PC-9 (cell line): ENCODE results near the gene IDI1. TPM values are rescaled to one million over a fixed set of nuclear protein-coding genes. Genes with fewer than 3 reads are reported as not detected.

Experiments
- BruUV-seq: library from RNA; stranded (reverse); fragments of 400-500 nt; replicated peaks from 2 replicates; lab custom pipeline; 2021; lab: Mats Ljungman, UMichigan
- CTCF ChIA-PET: fragments of 300-600 bp; sonication (Branson Sonifier 250); formaldehyde crosslinking; loops from one replicate; lab custom pipeline; 2022; ENCODE audit warnings: antibody characterized with exemption; lab: Charles Lee
- POLR2A ChIA-PET: fragments of 300-600 bp; sonication (Branson Sonifier 250); formaldehyde crosslinking; loops from one replicate; lab custom pipeline; 2022; ENCODE audit warnings: antibody characterized with exemption; ENCODE audit not compliant: unreplicated experiment; lab: Charles Lee
- DNase-seq, 2 experiments: peaks; one replicate each; pipeline versions ENCODE4 v3.0.0 to v3.0.0-alpha.2; 2015 to 2022; ENCODE audit warnings: mixed read lengths in 1 of 2
- H2AFZ ChIP-seq: fragments of 200-600 bp; sonication (generic); 2 replicates; pipeline ENCODE4 v1.8.1; 2017; ENCODE audit warnings: antibody characterized with exemption
- H3F3A ChIP-seq: fragments of 200-600 bp; sonication (generic); 2 replicates; pipeline ENCODE4 v1.8.1; 2017; ENCODE audit warnings: antibody characterized with exemption, mild to moderate bottlenecking, low read depth; ENCODE audit not compliant: insufficient read depth
- H3K27ac ChIP-seq: fragments of 200-600 bp; sonication (generic); 2 replicates; pipeline ENCODE4 v1.6.1; 2016; ENCODE audit warnings: mixed run types
- H3K27me3 ChIP-seq: fragments of 200-600 bp; sonication (generic); 2 replicates; pipeline ENCODE4 v1.6.1; 2016; ENCODE audit warnings: low read depth, mixed run types; ENCODE audit not compliant: insufficient read depth
- H3K36me3 ChIP-seq: fragments of 200-600 bp; sonication (generic); 2 replicates; pipeline ENCODE4 v1.6.1; 2016; ENCODE audit warnings: low read depth, mixed run types
- H3K4me1 ChIP-seq: fragments of 200-600 bp; sonication (generic); replicated peaks from 2 replicates; pipeline ENCODE4 v1.6.1; 2016; ENCODE audit warnings: mixed run types; ENCODE audit not compliant: insufficient read depth
- H3K4me2 ChIP-seq: fragments of 200-600 bp; sonication (generic); 2 replicates; pipeline ENCODE4 v1.6.1; 2017; ENCODE audit warnings: mixed run types
- H3K4me3 ChIP-seq: fragments of 200-600 bp; sonication (generic); 2 replicates; pipeline ENCODE4 v1.6.1; 2016; ENCODE audit warnings: mixed run types
- H3K79me2 ChIP-seq: fragments of 200-600 bp; sonication (generic); 2 replicates; pipeline ENCODE4 v1.6.1; 2017; ENCODE audit warnings: low read depth, mixed run types
- H3K9me2 ChIP-seq: fragments of 200-600 bp; sonication (generic); 2 replicates; pipeline ENCODE4 v1.8.1; 2017; ENCODE audit warnings: mild to moderate bottlenecking; ENCODE audit not compliant: insufficient read depth
- H3K9me3 ChIP-seq: fragments of 200-600 bp; sonication (generic); 2 replicates; pipeline ENCODE4 v1.8.1; 2016; ENCODE audit warnings: low read depth; ENCODE audit not compliant: insufficient read depth
- H4K20me1 ChIP-seq: fragments of 200-600 bp; sonication (generic); 2 replicates; pipeline ENCODE4 v1.8.1; 2017; ENCODE audit not compliant: insufficient read depth
- CTCF ChIP-seq: fragments of 200-600 bp; sonication (generic); conservative IDR thresholded peaks from 2 replicates; pipeline ENCODE4 v1.6.1; 2017; ENCODE audit warnings: mixed run types, antibody characterized with exemption, mild to moderate bottlenecking, moderate library complexity
- EZH2 ChIP-seq: fragments of 200-600 bp; sonication (generic); IDR thresholded peaks from 2 replicates; pipeline ENCODE4 v1.8.0; 2017; ENCODE audit warnings: antibody characterized with exemption, low read depth
- intact Hi-C: fragments of 100-400 bp; cut with micrococcal nuclease; formaldehyde crosslinking; loops from one replicate; pipeline ENCODE4 v1.10.0; 2022; ENCODE audit not compliant: unreplicated experiment
- total RNA-seq: library from RNA; stranded (reverse); gene quantifications from 2 replicates; pipeline ENCODE4 v1.2.3, GENCODE V29; 2021

The IDI1 gene
- total RNA-seq, 1 experiment from 2014 or later, result 57.7 TPM

- Histone ChIP-seq H3K36me3 (no peaks in the 10 kb centered on the region), H2AFZ (no peak overlapping the region), H3K4me3 (no peak overlapping the region), H3K27ac (no peak overlapping the region), H3K9me3 (no peaks in the 10 kb centered on the region), H3K4me1 (no peaks in the 10 kb centered on the region), H3F3A (no peaks in the 10 kb centered on the region), H3K79me2 (no peaks in the 10 kb centered on the region), H3K4me2 (no peak overlapping the region), H3K27me3 (no peaks in the 10 kb centered on the region), H3K9me2 (no peaks in the 10 kb centered on the region), H4K20me1 (no peaks in the 10 kb centered on the region)
- POLR2A ChIA-PET, result no interaction called here
- no peak for TF ChIP-seq CTCF
- DNase-seq, result no peak
- intact Hi-C loops, result no loop called here
- CTCF ChIA-PET, result no interaction called here
- no TSS peak for BruUV-seq
Observed at GRCh38 chr10:1085258-1085657, 36.3 kb upstream of the IDI1 start.

- no peak for TF ChIP-seq EZH2
- no peak for TF ChIP-seq CTCF
- Histone ChIP-seq H3K4me2 (no peak overlapping the region), H3K27me3 (no peaks in the 10 kb centered on the region), H4K20me1 (no peaks in the 10 kb centered on the region), H3F3A (no peaks in the 10 kb centered on the region), H3K9me2 (no peaks in the 10 kb centered on the region), H3K27ac (no peak overlapping the region), H3K4me1 (no peaks in the 10 kb centered on the region), H2AFZ (no peak overlapping the region), H3K36me3 (no peaks in the 10 kb centered on the region), H3K9me3 (no peaks in the 10 kb centered on the region), H3K4me3 (no peak overlapping the region), H3K79me2 (no peaks in the 10 kb centered on the region)
- no TSS peak for BruUV-seq
- no peak for DNase-seq
- CTCF ChIA-PET, result no interaction called here
- POLR2A ChIA-PET, result no interaction called here
- intact Hi-C loops, result no loop called here
Observed at GRCh38 chr10:1084011-1084950, 35.4 kb upstream of the IDI1 start.

- Histone ChIP-seq H3K9me3 (no peaks in the 10 kb centered on the region), H3K9me2 (no peaks in the 10 kb centered on the region), H3K4me2 (no peak overlapping the region), H4K20me1 (no peaks in the 10 kb centered on the region), H3K4me1 (no peaks in the 10 kb centered on the region), H3K79me2 (no peaks in the 10 kb centered on the region), H3K4me3 (no peak overlapping the region), H3K27ac (no peak overlapping the region), H2AFZ (no peak overlapping the region), H3F3A (no peaks in the 10 kb centered on the region), H3K36me3 (no peaks in the 10 kb centered on the region), H3K27me3 (no peaks in the 10 kb centered on the region)
- intact Hi-C loops, result no loop called here
- BruUV-seq, result no TSS peak
- POLR2A ChIA-PET, result no interaction called here
- CTCF ChIA-PET, result no interaction called here
- TF ChIP-seq CTCF, result no peak
- no peak for DNase-seq
Observed at GRCh38 chr10:1083581-1083980, 34.7 kb upstream of the IDI1 start.
